ENCODE results near the gene PPP2R2B. TPM values are rescaled to one million over a fixed set of nuclear protein-coding genes. Genes with fewer than 3 reads are reported as not detected.

Gene PPP2R2B
- total and polyA plus RNA-seq, 2 experiments from 2014 or later = 14.4 to 21.1 TPM

DNA sequence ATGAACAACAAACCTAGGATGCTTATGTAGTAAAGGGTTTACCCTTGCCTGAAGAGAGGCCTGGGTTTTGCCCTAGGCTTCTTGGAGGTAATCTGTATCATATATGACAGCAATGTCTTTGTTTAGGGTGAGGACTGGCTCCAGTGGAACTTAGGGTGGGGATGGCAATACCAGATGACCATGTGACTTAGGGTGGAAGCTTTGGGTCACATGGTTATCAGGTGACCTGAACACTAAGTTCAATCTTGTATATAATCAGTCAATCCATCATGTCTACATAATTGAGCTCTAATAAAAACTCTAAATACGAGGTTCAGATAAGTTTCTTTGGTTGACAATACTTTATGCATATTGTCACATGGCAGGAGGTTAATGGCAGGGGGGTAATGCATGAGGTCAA, 10.6 kb upstream of the PPP2R2B start:
- no peak overlapping the region for H3K27ac ChIP-seq
- peaks cover 8% of the 10 kb centered on the region for H3K4me1 ChIP-seq (ENCODE audit: low read depth)
- DNase-seq (ENCODE audit: low read depth in 1 of 2, low spot score in 1 of 2) = no peak
- H3K9me3 ChIP-seq (ENCODE audit: low read depth) = no peaks in the 10 kb centered on the region
- H3K36me3 ChIP-seq = no peaks in the 10 kb centered on the region
- no peak overlapping the region for H3K4me3 ChIP-seq
- H3K27me3 ChIP-seq = no peaks in the 10 kb centered on the region
- TF ChIP-seq, protein P1, sequence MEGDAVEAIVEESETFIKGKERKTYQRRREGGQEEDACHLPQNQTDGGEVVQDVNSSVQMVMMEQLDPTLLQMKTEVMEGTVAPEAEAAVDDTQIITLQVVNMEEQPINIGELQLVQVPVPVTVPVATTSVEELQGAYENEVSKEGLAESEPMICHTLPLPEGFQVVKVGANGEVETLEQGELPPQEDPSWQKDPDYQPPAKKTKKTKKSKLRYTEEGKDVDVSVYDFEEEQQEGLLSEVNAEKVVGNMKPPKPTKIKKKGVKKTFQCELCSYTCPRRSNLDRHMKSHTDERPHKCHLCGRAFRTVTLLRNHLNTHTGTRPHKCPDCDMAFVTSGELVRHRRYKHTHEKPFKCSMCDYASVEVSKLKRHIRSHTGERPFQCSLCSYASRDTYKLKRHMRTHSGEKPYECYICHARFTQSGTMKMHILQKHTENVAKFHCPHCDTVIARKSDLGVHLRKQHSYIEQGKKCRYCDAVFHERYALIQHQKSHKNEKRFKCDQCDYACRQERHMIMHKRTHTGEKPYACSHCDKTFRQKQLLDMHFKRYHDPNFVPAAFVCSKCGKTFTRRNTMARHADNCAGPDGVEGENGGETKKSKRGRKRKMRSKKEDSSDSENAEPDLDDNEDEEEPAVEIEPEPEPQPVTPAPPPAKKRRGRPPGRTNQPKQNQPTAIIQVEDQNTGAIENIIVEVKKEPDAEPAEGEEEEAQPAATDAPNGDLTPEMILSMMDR (IDR thresholded peaks at IDR 0.05; ENCODE audit: low read depth, low read length) = no peak

- TF ChIP-seq, protein P1 (IDR thresholded peaks at IDR 0.05; ENCODE audit: low read depth, low read length) = no peak
- H3K36me3 ChIP-seq = no peaks in the 10 kb centered on the region
- DNase-seq (ENCODE audit: low read depth in 1 of 2, low spot score in 1 of 2) = no peak
- peaks cover 8% of the 10 kb centered on the region for H3K4me1 ChIP-seq (ENCODE audit: low read depth)
- H3K4me3 ChIP-seq = no peak overlapping the region
- H3K27me3 ChIP-seq = no peaks in the 10 kb centered on the region
- H3K27ac ChIP-seq = no peak overlapping the region
- H3K9me3 ChIP-seq (ENCODE audit: low read depth) = no peaks in the 10 kb centered on the region
Measured at GRCh38 chr5:146888351-146888978, 9.9 kb upstream of the PPP2R2B start.

DNA sequence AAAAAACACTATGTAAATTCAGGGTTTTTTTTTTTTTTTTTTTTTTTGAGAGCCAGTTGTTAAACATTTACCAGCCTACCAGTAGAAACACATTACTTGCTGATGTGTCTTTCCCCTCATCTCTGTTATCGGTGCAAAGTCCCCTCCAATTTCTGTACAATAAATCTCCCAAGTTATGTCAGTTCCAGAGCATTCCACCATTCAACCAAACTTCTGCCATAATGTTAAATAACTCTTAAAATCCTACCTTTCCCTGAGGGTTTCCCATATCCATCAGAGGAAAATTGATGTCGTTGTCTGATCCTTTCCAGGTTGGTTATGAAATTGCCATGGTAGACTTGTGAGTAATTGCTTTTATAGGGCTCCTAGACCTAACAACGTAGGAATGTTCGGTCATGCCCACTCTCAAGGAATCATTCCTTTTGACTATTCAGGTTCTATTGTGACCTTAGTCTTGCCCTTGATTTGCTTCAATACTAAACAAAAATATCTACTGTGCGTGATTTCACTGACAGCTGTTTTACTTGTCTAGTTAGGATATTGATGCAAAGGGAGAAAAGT, 5.6 kb upstream of the PPP2R2B start:
- H3K27ac ChIP-seq = no peak overlapping the region
- DNase-seq (ENCODE audit: low read depth in 1 of 2, low spot score in 1 of 2) = no peak
- H3K9me3 ChIP-seq (ENCODE audit: low read depth) = no peaks in the 10 kb centered on the region
- peaks cover 19% of the 10 kb centered on the region for H3K27me3 ChIP-seq
- TF ChIP-seq, protein P1 (IDR thresholded peaks at IDR 0.05; ENCODE audit: low read depth, low read length) = no peak
- H3K4me1 ChIP-seq (ENCODE audit: low read depth) = no peaks in the 10 kb centered on the region
- H3K36me3 ChIP-seq = no peaks in the 10 kb centered on the region
- no peak overlapping the region for H3K4me3 ChIP-seq

- Histone ChIP-seq H3K27me3 (peaks cover 24% of the 10 kb centered on the region), H3K9me3 (ENCODE audit: low read depth) (no peaks in the 10 kb centered on the region), H3K27ac (no peak overlapping the region), H3K4me3 (no peak overlapping the region), H3K4me1 (ENCODE audit: low read depth) (no peaks in the 10 kb centered on the region), H3K36me3 (no peaks in the 10 kb centered on the region)
- TF ChIP-seq, protein P1 (IDR thresholded peaks at IDR 0.05; ENCODE audit: low read depth, low read length) = no peak
- DNase-seq (ENCODE audit: low read depth in 1 of 2, low spot score in 1 of 2) = no peak
Measured at GRCh38 chr5:146883511-146883910, 5.0 kb upstream of the PPP2R2B start.

GRCh38 chr5:146880966-146881365, 2.4 kb upstream of the PPP2R2B start:
- TF ChIP-seq, protein P1 (IDR thresholded peaks at IDR 0.05; ENCODE audit: low read depth, low read length) = no peak
- DNase-seq (ENCODE audit: low read depth in 1 of 2, low spot score in 1 of 2) = no peak
- Histone ChIP-seq H3K4me3 (no peak overlapping the region), H3K9me3 (ENCODE audit: low read depth) (no peaks in the 10 kb centered on the region), H3K27me3 (peaks cover 41% of the 10 kb centered on the region), H3K4me1 (ENCODE audit: low read depth) (peaks cover 7% of the 10 kb centered on the region), H3K27ac (no peak overlapping the region), H3K36me3 (no peaks in the 10 kb centered on the region)

Measured in cardiac muscle cell (in vitro differentiated cells and primary cell).